Stimulated activated CD4-positive, alpha-beta T cell treated with anti-CD3 and anti-CD28 coated beads, Interleukin-4, amount 100 ng/mL, for 4 hours (primary cell): Measurements from ENCODE around the gene CRACR2B.
A peak's percentile ranks its signal among the peaks of the same experiment; 100 is the strongest.

Experiments
- DNase-seq, 2 experiments: peaks; one replicate each; pipeline ENCODE4 v3.0.0-alpha.2; 2020

The CRACR2B gene

DNA sequence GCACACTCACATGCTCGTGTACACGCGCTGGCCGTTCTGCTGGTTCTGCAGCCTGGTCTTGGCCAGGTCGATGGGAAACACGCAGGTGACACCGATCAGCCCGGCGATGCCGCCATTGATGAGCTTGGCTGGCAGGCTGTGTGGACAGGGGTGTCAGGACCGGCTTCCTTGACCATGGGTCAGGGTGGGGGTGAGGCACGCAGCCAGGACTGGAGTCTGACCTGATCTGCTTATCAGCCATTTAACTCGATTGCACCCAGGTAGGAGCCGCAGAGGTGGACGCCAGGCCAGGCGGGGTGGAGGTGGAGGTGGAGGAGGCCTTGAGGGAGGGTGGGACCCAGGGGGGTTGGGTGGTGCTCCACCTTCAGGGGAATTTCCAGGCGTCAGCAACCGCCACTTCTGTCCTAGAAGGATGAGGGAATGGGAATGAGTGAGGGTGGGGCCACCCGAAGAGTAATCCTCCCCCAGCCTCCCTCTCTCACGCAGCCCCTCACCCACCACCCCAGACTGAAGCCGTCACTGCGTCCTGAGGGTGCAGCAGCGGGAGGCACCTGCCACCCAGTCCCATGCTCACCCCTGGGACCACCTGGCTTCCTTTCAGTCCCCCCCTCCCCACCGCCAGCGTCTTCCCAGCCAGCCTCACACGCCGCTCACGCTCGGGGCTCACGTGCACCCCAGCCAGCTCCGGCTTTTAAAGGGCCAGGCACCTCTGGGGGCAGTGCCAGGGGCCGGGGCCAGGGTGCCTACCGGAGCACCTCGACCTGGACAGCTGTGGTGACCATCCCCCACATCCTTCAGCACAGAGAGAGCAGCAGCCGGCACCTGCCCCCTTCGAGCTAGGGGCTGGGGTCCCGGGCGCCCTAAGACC lies 32.7 kb upstream of the CRACR2B start:
- no peak for DNase-seq

DNA sequence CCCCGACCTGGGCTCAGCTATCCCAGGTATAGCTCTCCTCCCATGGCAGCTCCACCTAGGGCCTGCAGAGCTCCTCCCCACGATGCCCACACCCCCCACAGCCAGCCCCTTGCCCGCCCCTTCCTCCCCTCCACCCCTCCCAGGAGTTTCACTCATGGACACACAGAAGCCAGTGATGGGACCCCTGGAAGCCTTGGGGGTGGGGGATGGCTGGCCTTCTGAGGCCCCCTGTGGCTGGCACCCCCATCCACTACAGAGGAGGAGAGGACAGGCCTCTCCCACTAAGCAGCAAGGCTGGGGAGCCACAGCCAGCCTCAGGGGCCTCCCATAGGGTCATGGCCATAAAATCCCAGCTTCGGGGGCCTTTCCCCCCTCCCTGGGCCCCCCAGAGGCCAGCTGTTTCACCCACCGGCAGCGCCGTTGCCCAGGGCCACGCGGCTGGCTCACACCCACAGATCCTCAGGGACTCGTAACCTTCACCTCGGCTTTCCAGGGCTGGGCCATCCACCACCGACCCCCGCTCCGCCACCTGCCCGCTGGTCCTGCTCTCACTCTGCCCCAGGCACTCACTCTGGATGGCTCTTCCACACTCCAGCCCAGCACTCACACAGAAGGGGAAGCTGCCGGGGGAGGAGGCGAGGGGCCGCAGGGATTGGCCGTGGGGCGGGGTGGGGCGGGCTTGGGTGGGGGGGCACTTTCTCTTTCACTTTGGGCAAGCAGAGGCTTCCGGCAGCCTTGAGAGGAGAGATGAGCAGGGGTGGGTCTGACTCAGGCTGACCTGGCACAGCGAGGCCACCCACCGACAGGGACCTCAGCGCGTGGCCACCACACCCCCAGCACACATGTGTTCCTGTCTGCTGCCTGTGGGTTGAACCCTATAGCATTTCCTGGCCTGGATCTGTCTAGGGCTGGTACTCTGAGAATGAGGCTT lies 31.8 kb upstream of the CRACR2B start:
- peak; percentile 76 to 89 for DNase-seq

DNA sequence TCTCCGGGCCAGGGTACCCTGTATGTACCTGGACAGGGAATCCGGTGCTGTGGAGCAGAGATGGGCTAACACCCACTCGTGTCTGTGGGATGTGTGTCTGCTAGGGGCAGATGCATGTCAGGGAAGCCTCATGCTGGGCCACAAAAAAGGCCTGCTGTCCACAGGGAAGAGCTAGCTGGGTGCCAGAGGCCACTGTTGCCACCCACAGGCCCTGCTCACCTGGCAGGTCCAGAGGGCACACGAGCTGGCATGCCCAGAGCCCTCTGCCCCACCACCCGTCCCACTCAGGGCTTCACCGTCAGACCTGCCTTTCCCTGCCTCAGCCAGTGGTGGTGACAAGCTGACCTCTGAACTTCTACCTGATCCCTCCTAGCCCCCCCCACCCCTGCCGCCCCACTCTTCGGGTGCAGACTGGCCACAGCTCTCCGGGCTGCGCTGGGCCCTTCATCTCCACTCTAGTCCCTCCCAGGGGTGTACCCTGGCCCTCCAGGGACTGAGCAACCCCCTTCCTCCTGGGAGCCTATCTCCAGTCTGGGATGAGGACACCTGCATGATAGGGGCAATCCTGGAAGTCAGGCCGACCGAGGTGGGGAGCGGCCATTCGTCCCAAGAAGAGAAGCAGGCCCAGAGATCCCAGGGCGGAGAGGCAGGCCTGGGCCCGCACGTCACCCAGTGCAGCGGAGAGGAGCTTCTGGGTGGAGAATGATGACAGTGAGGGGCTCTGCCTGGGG lies 31.0 kb upstream of the CRACR2B start:
- DNase-seq, result no peak

DNA sequence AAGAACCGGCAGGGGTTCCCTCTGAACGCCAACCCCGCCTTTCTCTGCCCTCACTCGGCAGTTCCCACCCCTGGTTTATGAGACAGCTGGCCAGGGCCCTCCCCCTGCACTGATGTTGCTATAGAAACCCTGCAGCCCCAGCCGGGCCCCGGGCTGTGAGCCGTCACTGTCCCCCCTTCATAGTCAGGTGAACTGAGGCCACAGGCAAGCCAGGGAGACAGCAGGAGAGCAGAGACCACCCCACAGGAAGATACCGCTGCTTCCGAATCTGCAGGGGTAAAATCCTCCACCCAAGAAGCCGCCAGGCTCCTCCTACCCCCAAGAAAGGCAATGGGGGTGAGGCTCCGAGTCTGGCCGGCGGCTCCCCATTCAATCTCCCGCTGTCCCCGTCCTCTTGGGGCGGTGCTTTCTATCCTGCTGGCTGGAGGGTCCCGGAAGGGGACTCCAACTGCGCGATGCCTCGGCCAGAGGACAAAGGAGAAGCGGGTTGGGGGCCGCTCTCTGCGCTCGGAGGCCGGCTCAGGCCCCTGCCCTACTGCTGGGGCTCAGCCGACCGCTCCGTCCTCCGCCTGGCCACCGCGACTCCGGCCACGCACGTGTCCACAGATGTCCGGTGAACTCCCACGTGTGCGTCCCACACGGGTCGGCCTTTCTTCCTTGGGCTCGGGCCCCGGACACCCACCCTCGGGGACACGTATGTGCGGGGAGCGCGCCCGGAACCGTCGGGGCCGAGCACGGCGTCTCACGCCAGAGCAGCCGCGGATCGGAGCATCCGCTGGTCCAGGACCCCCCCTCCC lies 30.2 kb upstream of the CRACR2B start:
- peak; percentile 69 to 71 for DNase-seq

DNA sequence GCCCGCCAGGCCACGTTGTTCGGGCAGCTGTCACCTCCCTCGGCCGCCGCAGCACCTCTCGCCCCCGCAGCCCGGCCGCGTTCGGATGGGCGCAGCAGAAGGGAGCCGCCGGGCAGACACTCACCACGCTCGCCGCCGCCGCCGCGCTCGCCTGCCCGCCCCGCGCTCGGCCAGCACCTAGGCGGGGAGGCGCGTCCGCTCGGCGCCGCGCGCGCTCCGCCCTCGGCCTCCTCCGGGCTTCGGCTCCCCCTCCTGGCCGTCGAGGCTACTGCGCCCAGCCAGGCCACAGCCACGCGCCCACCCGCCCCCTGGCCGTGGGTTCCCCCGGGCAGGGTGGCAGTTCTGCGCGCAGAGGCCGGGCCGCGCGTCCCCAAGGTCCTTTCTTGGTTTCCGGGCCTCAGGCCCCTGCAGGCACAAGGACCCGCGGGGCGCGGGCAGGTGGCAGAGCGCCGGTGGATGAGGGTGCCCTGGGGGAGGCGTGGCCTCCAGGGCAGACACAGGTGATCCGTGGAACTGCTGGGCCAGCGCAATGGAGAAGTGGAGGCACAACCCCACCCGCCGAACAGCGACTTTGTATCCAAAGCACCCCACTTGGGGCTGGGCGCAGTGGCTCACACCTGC lies 29.5 kb upstream of the CRACR2B start, which contains the start of gene SLC25A22:
Gene SLC25A22, minus strand, starts transcription at position 189 of the 621 bp plus-strand sequence. CDS start 3,275 bp downstream, outside the sequence.
- DNase-seq, result peak; percentile 76 to 87

DNA sequence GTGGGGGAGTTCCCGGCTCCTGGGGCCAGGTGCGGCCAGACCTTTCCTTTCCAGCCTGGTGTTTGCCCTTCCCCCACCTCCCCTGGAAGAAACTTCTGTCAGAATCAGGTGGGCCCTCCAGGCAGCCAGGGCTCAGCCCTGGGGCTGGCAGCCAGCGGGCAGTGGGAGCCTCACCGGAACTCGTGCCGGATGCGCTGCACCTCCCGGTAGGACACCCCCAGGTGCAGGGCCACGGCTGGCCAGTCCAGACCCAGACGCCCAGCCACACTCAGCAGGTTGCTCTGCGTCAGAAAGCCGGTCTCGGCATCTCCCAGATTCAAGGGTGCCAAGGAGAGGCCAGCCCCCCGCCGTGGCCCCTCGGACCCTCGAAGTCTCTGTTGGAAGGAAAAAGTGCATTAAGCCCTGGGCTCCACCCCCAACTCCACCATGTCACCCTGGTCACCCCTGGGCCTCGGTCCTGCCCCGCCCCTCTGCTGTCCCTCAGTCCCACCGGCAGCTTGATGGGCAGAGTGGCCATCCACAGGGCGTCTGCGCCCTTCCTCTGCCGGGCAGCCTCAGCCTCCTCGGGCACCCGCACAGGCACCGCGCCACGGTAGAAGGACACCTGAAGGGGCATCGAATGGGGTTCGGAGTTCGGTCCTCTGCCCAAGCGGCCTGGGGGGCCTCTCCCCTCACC lies 27.9 kb upstream of the CRACR2B start:
- DNase-seq, result no peak

DNA sequence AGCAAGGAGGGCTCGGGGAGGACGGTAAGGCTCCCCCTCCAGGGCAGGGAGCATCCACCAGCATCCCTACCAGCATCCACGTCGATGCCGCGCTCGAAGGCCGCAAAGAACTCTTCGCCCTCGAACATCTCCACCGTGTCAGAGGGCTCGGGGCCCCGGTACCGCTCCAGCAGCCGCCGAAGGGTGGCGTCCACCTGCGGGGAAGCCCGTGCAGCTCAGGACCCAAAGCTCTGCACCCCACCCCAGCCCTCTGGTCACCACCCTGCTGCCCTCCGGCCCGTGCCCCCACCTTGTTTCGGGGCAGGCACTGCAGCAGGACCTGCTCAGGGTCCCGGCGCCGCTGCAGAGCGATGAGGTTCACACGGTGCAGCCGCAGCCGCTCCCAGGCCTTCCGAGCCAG lies 27.2 kb upstream of the CRACR2B start:
- no peak for DNase-seq

DNA sequence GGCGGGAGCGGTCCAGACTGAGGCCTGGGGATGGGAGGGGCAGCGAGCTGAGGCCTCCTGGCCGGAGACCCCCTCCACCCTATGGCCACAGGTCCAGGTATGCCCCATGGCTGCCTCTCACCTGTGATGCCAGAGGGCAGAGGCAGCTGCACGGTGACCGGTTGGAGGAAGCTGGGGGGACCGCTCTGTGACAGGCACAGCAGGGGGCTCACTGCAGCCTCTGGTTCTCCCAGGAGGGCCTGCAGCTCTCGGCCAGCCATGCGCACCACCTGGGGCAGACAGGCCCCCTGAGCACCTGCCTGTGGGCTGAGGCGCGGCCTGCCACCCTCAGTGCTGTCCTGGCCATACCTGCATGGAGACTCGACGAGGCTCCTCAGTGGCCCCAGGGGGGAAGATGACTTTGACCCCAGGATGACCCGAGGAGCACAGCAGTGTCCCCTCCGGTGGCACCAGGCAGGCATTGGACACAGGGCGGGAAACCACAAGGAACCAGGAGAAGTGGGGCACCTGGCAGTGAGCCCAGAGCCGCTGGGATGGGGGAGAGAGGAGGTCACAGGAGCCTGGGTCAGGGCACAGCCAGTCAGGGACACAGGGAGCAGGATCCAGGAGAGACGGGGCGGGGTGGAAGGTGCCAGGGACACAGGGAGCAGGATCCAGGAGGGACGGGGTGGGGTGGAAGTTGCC lies 26.5 kb upstream of the CRACR2B start:
- no peak for DNase-seq

DNA sequence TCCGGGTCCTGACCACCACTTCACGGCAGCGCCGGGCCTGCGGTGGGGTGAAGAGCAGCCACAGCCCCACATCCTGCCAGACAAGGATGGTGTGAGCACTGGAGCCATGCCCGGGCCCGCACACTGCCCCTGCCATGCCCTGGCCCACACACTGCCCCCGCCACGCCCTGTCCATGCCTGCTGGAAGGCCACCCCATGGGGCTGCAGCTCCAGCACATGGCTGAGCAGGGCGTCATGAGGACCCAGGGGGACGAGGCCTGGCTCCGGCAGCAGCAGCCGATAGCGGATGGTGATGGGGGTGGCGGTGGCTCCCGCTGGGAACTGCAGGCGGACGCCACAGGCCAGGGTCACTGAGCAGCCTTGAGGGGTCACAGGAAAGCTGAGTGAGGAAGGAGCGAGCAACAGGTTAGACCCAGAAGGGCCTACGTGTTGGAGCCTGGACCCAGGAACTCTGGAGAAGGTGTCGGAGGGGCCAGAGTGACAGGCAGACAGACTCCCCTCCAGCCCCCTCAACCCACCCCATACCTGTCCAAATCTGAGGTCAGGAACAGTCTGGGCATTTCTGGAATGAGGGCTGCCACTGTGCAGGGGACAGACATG lies 25.6 kb upstream of the CRACR2B start:
- DNase-seq, result no peak

DNA sequence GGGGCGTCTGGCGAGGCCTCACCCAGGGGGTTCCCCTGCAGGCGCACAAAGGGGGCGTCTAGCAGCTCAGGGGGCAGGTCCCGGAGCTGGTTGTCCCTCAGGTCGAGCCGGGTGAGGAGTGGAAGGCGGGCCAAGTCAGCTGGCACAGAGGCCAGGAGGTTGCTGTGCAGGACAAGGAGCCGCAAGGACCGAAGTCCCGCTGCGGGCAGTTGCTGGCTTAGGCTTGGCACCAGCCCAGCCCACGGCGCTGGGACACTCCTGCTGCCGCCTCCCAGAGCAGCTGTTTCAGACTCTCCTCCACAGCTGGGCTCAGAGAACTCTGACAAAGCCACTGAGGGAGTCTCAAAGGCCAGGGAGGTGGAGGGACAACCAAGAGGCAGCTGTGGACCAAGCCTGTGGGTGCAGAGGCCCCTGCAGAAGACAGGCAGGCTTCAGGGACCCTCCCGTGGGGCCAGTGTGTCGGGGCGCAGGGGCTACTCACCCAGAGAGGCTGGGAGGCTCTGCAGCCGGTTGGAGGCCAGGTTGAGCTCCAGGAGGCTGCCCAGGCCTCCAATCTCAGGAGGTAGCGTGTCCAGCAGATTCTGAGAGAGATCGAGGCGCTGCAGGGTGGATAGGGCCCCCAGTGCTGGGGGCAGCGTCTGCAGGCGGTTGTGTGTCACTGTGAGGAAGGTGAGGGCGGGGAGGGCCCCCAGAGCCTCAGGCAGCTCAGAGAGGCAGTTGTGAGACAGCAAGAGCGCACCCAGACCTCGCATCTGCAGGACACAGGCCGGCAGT lies 24.8 kb upstream of the CRACR2B start:
- no peak for DNase-seq

DNA sequence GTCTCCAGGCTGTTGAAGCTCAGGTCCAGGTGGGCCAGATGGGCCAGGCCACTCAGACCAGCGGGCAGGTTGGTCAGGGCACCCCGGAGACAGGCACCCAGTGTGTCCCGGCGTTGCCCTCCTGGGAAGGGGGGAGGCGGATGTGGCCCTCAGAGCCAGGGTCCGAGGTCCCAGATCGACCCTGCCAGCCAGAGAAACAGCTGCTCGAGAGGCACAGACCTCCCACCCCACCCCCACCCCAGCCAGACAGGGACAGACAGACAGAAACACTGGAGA lies 24.3 kb upstream of the CRACR2B start:
- no peak for DNase-seq

DNA sequence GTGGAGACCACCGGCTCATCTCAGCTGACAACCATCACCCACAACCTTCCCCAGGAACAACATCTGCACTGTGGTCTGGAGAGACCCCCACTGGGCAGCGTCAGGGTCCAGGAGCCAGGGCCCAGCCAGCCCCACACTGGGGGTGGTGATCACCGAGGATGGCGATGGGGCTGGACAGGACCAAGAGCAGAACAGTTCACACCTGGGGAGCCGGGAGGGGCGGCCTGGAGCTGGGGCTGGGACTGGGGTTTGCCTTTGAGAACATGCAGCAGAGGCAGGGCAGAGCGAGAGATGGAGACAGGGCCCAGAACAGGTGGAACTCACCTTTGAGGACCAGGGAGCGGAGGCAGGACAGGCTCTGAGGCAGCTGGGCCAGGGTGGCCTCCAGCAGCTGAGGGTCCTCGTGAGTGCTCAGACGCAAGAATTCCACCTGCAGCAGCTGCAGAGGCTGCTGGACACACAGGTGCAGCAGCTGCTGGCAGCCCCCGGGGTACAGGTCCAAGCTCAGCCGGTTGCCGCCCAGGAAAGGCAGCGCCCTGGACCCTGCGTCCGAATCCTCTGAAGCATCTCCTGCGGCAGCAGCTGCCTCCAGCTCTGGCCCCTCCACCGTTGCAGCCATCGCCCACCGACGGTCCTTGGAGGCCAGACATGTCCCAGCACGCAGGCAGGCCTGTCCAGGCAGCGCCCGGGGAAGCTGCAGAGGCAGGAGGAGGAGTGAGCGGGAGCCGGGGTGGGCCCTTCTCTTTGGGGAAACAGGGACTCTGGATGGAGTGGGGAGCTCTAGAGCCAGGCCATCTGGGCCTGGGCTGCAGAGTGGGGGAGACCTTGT lies 23.7 kb upstream of the CRACR2B start:
- no peak for DNase-seq

DNA sequence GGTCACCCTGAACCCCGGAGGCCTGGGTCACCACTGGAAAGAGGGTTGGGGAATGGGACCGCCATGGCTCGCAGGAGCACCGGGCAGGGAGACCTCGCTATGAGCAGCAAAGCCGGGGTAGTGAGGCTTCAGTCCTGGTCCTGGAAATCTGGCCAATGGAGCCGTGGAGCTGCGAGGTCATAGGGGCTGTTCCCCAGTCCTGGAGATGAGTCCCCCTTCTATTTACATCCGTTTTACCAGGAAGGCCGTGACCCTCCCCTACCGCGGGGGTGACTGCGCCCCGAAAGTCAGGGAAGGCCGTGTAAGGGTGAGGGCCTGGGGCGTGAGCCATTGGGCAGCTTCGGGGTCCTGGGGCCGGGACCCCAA lies 23.1 kb upstream of the CRACR2B start:
- no peak for DNase-seq

DNA sequence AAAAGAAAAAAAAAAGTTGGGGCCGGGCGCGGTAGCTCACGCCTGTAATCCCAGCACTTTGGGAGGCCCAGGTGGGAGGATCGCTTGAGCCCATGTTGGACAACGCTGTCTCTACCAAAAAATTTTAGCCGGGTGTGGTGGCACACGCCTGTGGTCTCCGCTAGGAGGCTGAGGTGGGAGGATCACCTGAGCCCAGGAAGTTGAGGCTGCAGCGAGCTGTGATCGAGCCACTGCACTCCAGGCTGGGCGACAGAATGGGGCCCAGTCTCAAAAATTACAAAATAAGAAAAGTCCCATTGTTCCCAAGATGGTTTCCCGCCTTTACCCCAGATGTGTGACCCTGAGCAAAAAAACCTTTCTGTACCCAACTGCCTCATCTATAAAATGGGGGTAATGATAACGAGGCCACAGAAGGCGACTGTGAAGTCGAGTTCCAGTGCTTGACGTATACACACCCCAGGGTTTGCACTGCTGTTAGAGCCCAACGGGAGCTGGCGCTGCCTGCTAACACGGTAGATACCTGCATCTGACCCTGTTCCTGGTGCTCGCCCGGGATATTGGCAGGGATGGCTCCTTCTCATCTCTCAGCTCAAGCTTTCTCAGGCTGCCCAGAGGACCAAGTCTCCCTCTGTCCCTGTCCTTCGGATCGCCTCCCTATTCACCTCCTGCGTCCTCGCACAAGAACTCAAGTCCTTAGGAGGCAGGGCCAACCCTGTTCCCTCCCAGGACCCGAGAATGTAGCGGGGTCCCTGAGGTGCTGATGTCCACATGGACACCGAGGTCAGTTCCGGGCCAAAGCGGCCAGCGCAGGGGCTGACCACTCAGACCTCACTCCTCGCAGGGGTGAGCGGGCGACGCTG lies 19.1 kb upstream of the CRACR2B start:
- no peak for DNase-seq

DNA sequence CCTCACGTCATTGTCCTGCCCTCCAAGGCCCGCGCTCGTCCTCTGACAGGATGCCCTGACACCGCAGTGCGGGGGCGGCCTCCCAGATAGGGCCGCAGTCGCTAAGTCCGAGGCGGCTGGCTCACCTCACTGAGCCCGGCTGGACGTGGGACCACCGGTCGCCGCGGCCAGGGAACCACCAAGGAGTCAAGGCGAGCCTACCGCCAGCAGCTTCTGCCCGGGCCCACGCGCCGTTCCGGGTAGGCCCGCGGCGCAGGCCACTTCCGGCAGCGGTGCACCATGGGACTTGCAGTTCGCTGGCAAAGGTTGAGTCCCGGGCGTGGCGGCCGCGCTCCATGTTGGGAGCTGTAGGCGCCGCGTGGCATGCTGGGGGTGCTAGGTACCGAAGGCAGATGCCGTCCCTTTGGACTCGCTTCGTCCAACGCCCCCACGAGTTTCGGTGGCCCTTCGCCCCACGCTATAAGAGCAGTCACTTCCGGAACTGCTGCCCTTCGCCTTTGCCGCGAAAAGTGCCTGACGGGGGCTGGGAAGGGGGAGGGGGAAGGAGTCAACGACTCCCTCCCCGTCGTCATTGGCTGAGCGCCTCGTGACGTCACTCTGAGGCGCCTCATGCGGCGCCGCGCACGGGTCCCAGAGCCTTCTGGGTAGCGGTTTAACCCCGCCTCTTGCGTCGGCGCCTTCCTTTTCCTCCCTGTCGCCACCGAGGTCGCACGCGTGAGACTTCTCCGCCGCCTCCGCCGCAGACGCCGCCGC lies 18.3 kb upstream of the CRACR2B start, which contains the start of gene RPLP2:
Gene RPLP2, plus strand, starts transcription at position 681 of the 753 bp plus-strand sequence. CDS start 268 bp downstream, outside the sequence.
- DNase-seq, result peak; percentile 95 to 97

DNA sequence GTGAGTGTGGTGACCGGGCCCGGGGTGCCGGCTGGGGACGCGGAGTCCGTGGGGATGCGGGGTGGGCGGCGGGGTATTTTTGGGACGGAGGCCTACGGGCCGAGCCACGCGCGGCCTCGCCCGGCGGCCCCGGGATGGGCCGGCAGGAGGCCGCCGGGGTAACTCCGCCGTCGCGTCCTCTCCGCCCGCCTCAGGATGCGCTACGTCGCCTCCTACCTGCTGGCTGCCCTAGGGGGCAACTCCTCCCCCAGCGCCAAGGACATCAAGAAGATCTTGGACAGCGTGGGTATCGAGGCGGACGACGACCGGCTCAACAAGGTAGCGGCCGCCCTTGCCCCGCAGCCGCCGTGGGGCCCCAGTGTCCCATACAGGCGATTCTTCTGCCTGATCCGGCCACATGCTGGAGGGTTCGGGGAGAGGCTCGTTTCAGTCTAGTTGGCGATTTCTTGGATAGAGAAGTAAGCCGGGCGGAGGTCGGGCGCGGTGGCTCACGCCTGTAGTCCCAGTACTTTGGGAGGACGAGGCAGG lies 17.6 kb upstream of the CRACR2B start:
- no peak for DNase-seq
